ENCODE measurements around the gene SORL1.

Gene SORL1

DNA sequence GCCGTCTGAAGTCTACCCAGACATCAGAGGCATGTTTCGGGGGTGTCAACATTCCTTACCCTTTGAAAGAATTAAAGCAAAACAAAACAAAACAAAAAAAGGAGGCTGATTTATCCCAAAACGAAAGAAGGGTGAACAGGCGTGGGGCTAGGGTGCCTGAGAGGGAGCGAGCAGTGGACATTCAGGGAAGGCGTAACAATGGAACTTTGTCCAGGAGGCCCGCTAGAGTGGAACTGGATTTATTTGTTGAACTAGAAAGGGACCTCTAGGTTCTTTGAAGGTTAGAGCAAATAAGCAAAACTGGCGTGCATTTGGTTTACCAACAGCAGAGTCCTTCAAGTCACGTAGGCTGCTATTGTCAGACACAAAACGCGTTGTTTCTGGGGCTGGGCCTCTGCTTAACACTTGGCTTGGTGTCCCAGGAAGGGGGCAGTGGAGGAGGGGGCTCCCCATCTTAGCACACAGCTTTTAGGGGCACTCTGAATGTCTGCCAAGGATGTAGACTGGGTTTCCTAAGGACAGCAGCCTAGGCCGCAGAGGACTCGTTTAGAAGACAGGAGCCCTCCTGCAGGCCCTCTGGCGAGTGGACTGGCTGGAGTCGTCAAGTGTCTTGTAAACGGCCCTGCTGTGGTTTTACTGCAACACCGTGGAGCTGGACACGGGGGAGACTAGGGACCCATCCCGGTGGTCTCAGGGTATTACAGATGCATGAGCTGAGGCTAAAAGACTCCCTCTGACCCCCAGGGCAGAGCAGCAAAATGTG lies 204.4 kb downstream of the SORL1 start:
- no peak for DNase-seq (ENCODE audit: low read depth in 3 of 3)

DNA sequence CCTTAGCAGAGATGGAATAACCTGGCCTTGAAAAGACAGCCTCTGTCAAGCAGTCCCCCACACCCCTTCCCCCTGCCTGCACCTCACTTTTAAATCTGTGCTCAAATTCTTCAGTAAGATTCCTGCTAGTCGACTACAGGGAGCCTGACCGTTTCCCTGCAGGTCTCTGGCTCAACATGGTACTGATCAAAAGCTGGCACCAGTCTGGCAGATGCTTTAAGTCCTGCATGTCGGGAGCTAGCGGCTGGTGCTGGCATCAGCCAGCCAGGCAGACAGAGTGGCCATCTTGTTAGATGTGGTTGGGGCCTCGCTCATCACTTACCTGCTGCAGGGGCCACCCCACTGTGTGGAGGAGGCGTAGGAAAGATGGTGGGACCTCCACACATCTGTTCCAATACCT lies 205.0 kb downstream of the SORL1 start:
- no peak for DNase-seq (ENCODE audit: low read depth in 3 of 3)

DNA sequence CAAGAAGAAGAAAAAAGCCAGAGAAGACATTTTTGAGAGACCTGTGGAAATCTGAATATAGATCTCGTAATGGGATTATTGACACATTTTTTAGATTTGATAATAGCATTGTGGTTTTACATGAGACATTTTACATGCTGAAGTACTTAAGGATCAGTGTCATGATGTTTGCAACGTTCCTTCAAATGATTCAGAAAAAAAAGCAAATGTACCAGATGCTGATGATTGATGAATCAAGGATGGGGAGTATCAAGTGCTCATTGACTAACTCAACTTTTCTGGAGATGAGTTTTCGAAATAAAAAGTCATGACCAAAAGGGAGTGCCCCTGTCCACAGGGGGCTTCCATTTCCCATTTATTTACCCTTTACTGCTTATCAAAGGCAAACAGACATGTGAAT lies 207.7 kb downstream of the SORL1 start:
- DNase-seq (ENCODE audit: low read depth in 3 of 3), result no peak

DNA sequence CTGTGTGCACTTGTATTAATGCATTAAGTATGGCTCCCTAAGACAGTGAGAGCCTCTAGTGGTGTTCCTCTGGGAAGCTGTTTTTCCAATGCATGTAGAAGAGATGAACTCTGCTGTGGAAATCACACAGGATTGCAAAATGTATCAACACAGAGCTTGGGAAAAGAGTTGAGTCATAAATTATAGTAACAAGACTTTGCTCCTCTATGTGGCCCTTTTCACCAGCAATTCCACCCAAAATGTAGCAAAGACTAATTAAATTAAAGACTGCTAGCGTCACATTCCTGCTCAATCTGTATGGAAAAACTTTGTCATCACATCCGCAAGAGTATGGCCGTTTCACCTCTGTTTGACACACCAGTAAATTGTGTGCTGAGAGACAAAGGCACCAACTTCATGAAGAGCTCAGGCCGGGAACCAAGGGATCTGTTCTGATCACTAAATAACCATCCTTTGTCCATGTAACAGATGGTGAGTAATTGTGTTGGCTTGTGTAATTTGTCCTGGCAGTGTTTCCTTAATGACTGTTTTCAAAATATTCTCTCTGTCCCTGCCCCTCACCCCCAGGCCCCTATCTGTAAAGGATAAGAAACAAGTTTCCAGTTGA lies 209.9 kb downstream of the SORL1 start:
- DNase-seq (ENCODE audit: low read depth in 3 of 3), result no peak

DNA sequence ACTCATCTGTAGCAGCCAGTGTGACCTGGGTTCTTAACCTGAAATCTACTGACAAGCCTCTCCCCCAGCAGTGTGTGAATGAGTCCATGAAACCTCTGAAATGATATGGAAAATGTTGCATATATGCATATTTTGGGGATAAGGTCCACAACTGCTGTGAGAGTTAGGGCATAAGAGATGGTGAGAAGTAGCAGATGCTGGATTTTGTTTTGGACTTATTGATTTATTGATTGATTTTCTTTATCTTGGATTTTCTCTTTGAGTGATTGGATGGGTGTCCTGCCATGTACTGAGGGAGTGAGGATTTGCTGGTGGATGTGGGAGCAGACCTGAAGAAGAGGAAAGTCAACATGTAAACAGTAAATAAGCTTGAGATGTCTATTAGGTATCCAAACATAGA lies 212.0 kb downstream of the SORL1 start:
- DNase-seq (ENCODE audit: low read depth in 3 of 3), result no peak

DNA sequence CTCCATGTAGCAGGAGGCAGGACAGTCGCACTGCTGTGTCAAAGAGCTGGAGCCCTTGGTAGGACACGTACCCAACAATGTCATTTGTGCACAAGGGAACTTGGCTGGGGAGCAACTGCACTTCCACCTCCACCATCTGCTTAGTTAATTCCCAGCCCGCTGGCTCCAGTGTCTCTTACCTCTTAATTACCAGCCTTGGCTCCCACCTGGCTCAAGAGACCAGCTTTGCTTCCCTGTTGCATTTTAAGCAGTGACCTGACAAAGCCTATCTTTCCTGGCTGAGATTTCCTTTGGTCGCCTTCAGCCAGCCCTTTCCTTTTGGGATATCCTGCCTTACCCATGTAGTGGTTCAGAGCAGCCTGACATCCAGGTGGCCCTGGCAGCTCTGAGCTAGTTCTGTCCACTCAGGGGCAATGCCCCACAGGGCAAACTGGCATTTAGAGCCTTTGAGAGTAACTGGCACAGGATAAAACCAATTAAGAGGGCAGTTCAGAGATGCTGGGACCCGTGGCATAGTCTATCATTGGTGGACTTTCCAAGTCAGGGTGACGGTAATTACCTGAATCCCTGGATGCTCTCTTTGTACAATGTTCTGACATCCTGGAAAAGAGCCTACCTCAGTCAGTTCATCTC lies 213.2 kb downstream of the SORL1 start:
- no peak for DNase-seq (ENCODE audit: low read depth in 3 of 3)

DNA sequence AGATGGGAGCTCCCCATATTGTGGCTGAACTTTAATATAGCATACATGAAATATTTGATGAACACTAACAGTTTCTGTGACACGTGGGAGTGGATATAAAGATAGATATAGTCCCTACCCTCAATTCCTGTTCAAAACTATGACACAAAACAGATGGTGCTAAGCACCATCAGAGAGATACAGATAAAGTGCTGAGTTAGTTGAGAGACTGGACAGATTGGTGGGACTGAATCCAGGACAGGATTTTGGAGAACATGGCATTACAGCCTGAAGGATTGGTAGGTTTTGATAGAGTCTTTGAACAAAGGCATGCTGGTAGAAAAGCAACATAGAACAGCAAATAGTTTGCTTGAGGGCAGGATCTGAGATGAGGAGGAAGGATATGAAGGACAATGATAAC lies 215.7 kb downstream of the SORL1 start:
- no peak for DNase-seq (ENCODE audit: low read depth in 3 of 3)

DNA sequence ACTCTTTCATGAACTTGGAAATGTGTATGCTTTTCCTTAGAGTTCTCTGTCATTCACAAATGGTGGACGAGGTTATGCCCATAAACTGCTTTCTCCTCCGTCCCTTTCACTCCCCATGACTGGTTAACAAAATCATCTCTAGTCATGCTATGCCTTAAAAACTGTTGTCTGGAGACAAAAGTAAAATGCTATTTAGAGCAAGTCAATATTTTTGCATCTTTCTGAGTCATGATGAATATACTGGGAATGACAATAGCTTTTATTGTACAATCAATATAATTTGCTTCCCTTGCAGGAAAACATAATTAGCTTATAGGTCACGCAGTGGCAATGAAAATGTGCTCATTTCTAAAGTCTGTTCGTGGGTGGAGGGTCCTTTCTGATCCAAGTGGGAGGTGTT lies 217.3 kb downstream of the SORL1 start:
- DNase-seq (ENCODE audit: low read depth in 3 of 3), result no peak

DNA sequence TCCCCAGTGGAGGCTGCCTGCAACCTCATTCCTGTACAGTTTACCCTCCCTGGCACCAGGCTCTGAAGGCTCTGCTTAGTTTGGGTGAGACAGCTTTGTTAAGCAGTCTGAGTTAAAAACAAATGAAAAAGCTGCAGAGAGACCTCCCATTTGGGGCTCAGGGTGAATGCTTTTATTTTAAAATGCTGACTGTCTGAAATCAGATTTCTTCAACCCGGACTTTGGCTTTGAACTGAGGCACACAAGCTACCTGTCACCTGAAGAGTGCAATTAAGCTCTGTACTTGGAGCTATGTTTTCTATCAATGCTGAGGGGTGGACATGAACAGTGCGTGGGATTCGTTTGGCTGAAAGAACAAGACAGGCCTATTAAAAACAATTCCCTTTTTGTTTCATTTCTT lies 218.2 kb downstream of the SORL1 start:
- DNase-seq (ENCODE audit: low read depth in 3 of 3), result no peak

DNA sequence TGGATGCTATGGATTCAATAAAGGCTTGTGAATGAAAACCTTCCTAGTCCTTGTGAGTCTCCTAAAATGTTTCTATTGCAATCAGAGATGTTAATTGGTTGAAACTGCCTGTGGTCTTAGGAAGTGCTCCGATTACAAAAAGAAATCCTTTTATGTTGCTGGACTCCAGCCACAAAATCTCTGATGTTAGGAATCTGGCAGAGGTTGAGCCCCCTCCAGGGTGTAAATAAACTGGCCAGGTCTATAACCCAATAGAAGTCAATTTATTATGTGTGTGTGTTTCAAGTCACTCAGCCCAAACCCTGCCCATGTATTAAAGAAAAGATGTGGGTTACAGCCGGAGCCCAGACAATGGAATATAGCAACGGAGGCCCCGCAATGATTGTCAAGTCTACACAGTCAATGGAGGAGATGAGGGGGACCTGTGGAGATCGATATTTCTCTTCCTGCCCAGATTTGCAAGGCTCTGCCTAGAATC lies 218.7 kb downstream of the SORL1 start:
- no peak for DNase-seq (ENCODE audit: low read depth in 3 of 3)

DNA sequence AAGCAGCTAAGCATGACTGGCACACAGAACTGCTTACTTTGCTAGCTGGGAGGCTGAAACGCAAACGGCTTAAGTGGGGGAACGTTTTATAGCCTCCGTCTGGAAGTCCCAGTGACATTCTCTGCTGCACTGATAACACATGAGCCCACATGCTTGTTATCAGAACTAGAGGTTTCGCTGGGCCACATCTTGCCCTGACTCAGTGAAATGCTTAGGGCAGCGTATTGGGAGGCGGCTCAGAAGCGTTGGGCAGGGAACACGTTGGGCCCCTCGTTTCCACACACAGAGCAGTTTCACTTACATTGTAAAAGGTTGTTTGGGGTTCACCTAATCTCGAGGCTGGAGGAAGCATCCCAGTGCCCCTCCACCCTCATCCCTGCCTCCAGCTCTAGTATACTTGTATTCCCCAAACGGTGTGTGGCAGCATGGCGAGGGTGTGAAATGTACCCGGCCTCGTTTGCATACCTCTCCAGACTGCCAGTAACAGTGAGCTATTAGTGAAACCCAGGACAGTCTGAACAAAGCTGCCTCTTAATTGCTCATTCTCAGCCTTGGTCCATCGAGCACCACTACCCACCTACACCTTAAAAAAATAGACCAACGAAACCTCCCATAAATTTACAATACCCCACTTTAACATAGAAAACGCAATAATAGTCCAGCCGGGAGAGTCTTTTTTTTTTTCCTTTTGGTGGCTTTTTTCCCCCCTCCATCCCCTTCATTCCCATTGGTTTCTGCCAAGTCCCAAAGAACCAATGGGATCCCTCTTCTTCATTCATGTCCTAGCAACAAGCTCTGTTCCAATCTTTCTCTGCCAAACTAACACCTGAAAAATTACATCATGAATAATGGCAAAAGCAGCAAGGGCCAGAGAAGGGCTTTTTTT lies 219.4 kb downstream of the SORL1 start:
- no peak for DNase-seq (ENCODE audit: low read depth in 3 of 3)

DNA sequence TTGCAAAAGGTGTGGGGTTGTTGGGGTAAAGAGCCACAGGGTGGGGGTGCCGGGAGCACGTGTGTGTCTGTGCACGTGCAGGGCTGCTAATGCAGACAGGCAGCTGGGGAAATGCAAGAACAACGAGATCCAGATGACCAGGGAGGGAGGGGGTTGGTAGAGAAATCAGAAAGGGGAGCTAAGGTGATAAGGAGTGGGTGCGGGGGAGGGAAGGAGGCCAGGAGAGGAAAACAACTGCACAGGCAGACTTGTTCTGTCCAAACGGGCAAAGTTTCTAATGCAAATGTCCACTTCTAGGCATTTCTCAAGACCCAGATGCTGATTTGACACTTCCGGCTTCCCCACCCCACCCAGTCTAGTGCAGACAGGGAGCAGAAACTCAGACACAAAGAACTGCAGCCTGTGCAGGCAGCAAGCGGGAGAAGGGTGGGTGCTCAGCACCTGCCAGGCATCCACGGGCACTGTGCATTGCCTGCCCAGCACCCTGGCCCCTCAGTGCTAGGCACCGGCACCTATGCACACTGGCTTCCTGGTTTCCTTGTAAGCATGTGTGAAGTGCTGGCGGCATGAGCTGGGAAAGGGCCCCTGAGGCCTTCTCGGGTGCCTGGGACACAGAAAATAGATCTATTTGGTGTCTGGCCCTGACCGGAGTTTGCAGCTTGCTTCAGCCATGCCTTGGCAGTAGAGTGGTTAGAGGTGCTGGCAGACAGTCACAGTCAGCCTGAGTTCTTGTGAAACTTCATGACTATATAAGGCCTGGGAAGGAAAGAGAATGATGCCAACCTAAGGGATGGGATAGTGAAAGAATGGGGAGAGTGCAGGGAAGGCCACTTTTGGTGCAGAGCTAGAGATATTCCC lies 220.7 kb downstream of the SORL1 start:
- DNase-seq (ENCODE audit: low read depth in 3 of 3), result no peak

DNA sequence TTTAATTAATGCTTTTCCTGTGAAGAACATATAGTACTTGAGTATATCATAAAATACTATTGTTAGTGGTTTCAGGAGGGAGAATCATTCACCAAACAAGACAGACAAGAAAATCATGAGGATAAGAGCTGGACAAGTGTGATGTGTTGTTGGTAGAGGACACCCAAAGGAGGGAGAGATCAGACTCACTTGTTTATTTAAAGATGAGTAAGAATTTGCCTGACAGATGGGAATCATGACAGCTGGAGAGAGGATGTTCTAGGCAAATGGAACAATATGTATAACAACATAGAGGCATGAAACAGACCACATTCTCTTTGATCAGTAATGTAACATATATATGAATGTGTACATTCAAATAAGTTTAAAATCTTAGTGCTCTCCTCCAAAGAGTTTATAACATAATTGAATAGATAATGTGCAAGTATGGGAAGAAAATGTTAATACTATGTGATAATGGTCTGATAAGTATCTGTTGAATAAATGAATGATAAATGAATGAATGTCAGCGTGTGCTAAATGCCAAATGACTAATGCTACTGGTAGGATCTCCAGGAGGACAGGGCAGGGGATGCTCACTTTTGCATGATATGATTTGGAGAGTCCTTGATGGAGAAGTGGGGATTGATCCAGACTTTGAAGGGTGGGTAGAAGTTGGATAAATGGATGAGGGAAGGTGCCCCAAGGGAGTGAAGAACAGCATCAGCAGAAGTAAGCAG lies 229.6 kb downstream of the SORL1 start:
- no peak for DNase-seq (ENCODE audit: low read depth in 3 of 3)
